H9 (cell line): ENCODE data around the gene NCOA6. TPM values are rescaled to one million over a fixed set of nuclear protein-coding genes. Genes with fewer than 3 reads are reported as not detected.

Source experiments
- DNase-seq: peaks from one replicate; pipeline ENCODE4 v3.0.0-alpha.2; 2017
- H2AFZ ChIP-seq: one replicate; pipeline ENCODE4 v1.6.1; 2013; ENCODE audit warnings: mild to moderate bottlenecking, low read length, control low read depth, moderate library complexity
- H2AK5ac ChIP-seq: 2 replicates; pipeline ENCODE4 v1.6.1; 2013; ENCODE audit warnings: low read length, control low read depth, mixed read lengths; ENCODE audit not compliant: insufficient read length
- H2BK120ac ChIP-seq: one replicate; pipeline ENCODE4 v1.6.1; 2013; ENCODE audit warnings: low read depth, mild to moderate bottlenecking, low read length, control low read depth, inconsistent platforms; ENCODE audit not compliant: poor library complexity, severe bottlenecking
- H2BK12ac ChIP-seq: 2 replicates; pipeline ENCODE4 v1.6.1; 2013; ENCODE audit warnings: low read length, control low read depth, mixed read lengths, low read depth; ENCODE audit not compliant: insufficient read length
- H2BK15ac ChIP-seq: 2 replicates; pipeline ENCODE4 v1.6.1; 2013; ENCODE audit warnings: low read depth, low read length, control low read depth
- H2BK20ac ChIP-seq: one replicate; pipeline ENCODE4 v1.6.1; 2013; ENCODE audit warnings: low read depth, mild to moderate bottlenecking, low read length, control low read depth, inconsistent platforms; ENCODE audit not compliant: poor library complexity, severe bottlenecking
- H2BK5ac ChIP-seq: 2 replicates; pipeline ENCODE4 v1.6.1; 2013; ENCODE audit warnings: low read length, control low read depth, mixed read lengths; ENCODE audit not compliant: insufficient read length
- H3K14ac ChIP-seq: 2 replicates; pipeline ENCODE4 v1.6.1; 2013; ENCODE audit warnings: low read length, control low read depth; ENCODE audit not compliant: insufficient read depth
- H3K18ac ChIP-seq: 2 replicates; pipeline ENCODE4 v1.6.1; 2013; ENCODE audit warnings: low read depth, mild to moderate bottlenecking, mixed read lengths, low read length, control low read depth; ENCODE audit not compliant: insufficient read length
- H3K23ac ChIP-seq: 2 replicates; pipeline ENCODE4 v1.6.1; 2013; ENCODE audit warnings: low read length, control low read depth, mixed read lengths, low read depth; ENCODE audit not compliant: insufficient read length
- H3K23me2 ChIP-seq: 2 replicates; pipeline ENCODE4 v1.6.1; 2013; ENCODE audit warnings: low read depth, mild to moderate bottlenecking, mixed read lengths, low read length, control low read depth; ENCODE audit not compliant: insufficient read length, poor library complexity, severe bottlenecking
- H3K27ac ChIP-seq: 2 replicates; pipeline ENCODE4 v1.5.1; 2013; ENCODE audit warnings: low read length, control low read depth, mixed read lengths, low read depth; ENCODE audit not compliant: insufficient read length
- H3K27me3 ChIP-seq: 2 replicates; pipeline ENCODE4 v1.6.1; 2013; ENCODE audit warnings: low read length, control low read depth, inconsistent platforms; ENCODE audit not compliant: insufficient read depth
- H3K4ac ChIP-seq: 2 replicates; pipeline ENCODE4 v1.6.1; 2013; ENCODE audit warnings: low read depth, mild to moderate bottlenecking, control low read depth, inconsistent platforms, low read length, moderate library complexity
- H3K4me1 ChIP-seq: 2 replicates; pipeline ENCODE4 v1.6.1; 2013; ENCODE audit warnings: low read length, control low read depth, inconsistent platforms; ENCODE audit not compliant: insufficient read depth
- H3K4me2 ChIP-seq: 2 replicates; pipeline ENCODE4 v1.6.1; 2013; ENCODE audit warnings: low read length, control low read depth, mixed read lengths; ENCODE audit not compliant: insufficient read length, insufficient read depth
- H3K56ac ChIP-seq: 2 replicates; pipeline ENCODE4 v1.6.1; 2013; ENCODE audit warnings: low read depth, mild to moderate bottlenecking, mixed read lengths, low read length, control low read depth; ENCODE audit not compliant: insufficient read length
- H3K79me1 ChIP-seq: 2 replicates; pipeline ENCODE4 v1.6.1; 2013; ENCODE audit warnings: low read depth, mild to moderate bottlenecking, moderate library complexity, low read length, control low read depth, inconsistent platforms; ENCODE audit not compliant: insufficient read depth, poor library complexity, severe bottlenecking
- H3K79me2 ChIP-seq: 2 replicates; pipeline ENCODE4 v1.6.1; 2013; ENCODE audit warnings: low read length, control low read depth, inconsistent platforms; ENCODE audit not compliant: insufficient read depth
- H3K9ac ChIP-seq: 2 replicates; pipeline ENCODE4 v1.6.1; 2013; ENCODE audit warnings: low read length, control low read depth, mixed read lengths; ENCODE audit not compliant: insufficient read length; ENCODE audit errors: extremely low read depth
- H3K9me3 ChIP-seq: one replicate; pipeline ENCODE4 v1.6.1; 2013; ENCODE audit warnings: low read depth, low read length, inconsistent platforms; ENCODE audit not compliant: control insufficient read depth
- H3T11ph ChIP-seq: one replicate; pipeline ENCODE4 v1.6.1; 2013; ENCODE audit warnings: mild to moderate bottlenecking, low read length, control low read depth, inconsistent platforms
- H4K20me1 ChIP-seq: one replicate; pipeline ENCODE4 v1.6.1; 2013; ENCODE audit not compliant: control insufficient read depth, insufficient read length, insufficient read depth
- H4K5ac ChIP-seq: 2 replicates; pipeline ENCODE4 v1.6.1; 2013; ENCODE audit warnings: low read depth, mild to moderate bottlenecking, mixed read lengths, low read length, control low read depth; ENCODE audit not compliant: insufficient read length
- H4K8ac ChIP-seq: replicated peaks from 2 replicates; pipeline ENCODE4 v1.6.1; 2013; ENCODE audit warnings: low read length, control low read depth, mixed read lengths, low read depth; ENCODE audit not compliant: insufficient read length
- H4K91ac ChIP-seq: 2 replicates; pipeline ENCODE4 v1.6.1; 2013; ENCODE audit warnings: low read depth, mild to moderate bottlenecking, moderate library complexity, mixed read lengths, low read length, control low read depth; ENCODE audit not compliant: insufficient read length
- H3K27ac Mint-ChIP-seq, 3 experiments: 2 replicates in 2 of 3; 3 replicates in 1 of 3; pipeline ENCODE4 v1.8.0; 2020 to 2021; ENCODE audit warnings: mixed read lengths in 3 of 3, mild to moderate bottlenecking in 1 of 3, moderate library complexity in 1 of 3
- H3K27me3 Mint-ChIP-seq: 2 replicates; pipeline ENCODE4 v1.8.0; 2021; ENCODE audit warnings: low read depth, mild to moderate bottlenecking, moderate library complexity, mixed read lengths
- H3K36me3 Mint-ChIP-seq, 3 experiments: 2 replicates in 2 of 3; 3 replicates in 1 of 3; pipeline ENCODE4 v1.8.0; 2020 to 2021; ENCODE audit warnings: low read depth in 3 of 3, mixed read lengths in 3 of 3; ENCODE audit not compliant: insufficient read depth in 1 of 3
- H3K4me1 Mint-ChIP-seq, 2 experiments: 2 replicates each; pipeline ENCODE4 v1.8.0; 2020; ENCODE audit warnings: mixed read lengths in 2 of 2
- H3K4me3 Mint-ChIP-seq, 2 experiments: 2 replicates in 1 of 2; 3 replicates in 1 of 2; pipeline ENCODE4 v1.8.0; 2020 to 2021; ENCODE audit warnings: mild to moderate bottlenecking in 2 of 2, mixed read lengths in 2 of 2, moderate library complexity in 1 of 2
- H3K9me3 Mint-ChIP-seq, 2 experiments: 2 replicates in 1 of 2; 3 replicates in 1 of 2; pipeline ENCODE4 v1.8.0; 2020; ENCODE audit warnings: mild to moderate bottlenecking in 2 of 2, mixed read lengths in 2 of 2, moderate library complexity in 1 of 2
- WGBS: extraction: QIAGEN DNeasy Blood & Tissue Kit; methylation state at CpG from one replicate; pipeline ENCODE4 v1.1.7; 2013; ENCODE audit warnings: missing lambda C conversion rate, low lambda C conversion rate, mixed read lengths; ENCODE audit not compliant: insufficient read length; ENCODE audit errors: extremely low coverage; 5-methylcytosine and 5-hydroxymethylcytosine counted together
- total RNA-seq: library from RNA; stranded (reverse); gene quantifications from 2 replicates; pipeline ENCODE4 v1.2.1, GENCODE V29; 2021
- TF ChIP-seq, protein P1 (sequence below): fragments of 200-600 bp; sonication (generic); conservative IDR thresholded peaks from 3 replicates; pipeline ENCODE4 v1.8.0; 2021; ENCODE audit warnings: antibody characterized with exemption, mild to moderate bottlenecking

NCOA6 gene
- total RNA-seq, 1 experiment from 2014 or later: 23.9 TPM

DNA sequence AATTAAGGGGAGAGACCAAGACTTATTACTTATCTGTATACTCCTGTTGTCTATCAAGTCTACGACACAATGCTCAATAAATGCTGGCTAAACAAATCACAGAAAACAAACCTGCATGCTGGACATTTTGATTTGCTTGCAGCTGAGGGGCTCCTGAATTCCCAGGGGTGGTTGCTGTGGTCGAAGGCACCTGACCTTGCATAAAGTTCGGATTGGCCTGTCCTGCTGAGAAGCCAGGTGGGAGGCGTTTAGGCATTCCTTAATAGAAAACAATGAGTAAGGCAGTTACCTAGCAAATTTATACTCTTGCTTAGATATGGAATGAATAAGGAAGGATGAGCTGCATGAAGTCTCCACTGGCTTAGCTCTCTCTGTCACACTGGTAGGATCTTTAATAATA lies 70.8 kb downstream of the NCOA6 start:
- no peaks in the 10 kb centered on the region for H3K23me2 ChIP-seq
- H2BK20ac ChIP-seq: no peak overlapping the region
- H3K36me3 Mint-ChIP-seq: peaks cover 2 to 55% (median 35%) of the 10 kb centered on the region in 3 experiments; a peak in 5 of 7 replicates
- WGBS: no CpG with 5 or more reads among the region's 4 CpGs
- no peak overlapping the region for H3K18ac ChIP-seq
- no peak overlapping the region for H3K4me3 Mint-ChIP-seq
- no peak overlapping the region for H3K4ac ChIP-seq
- no peaks in the 10 kb centered on the region for H3K9me3 Mint-ChIP-seq
- no peak overlapping the region for H4K91ac ChIP-seq
- H3K4me1 ChIP-seq: no peaks in the 10 kb centered on the region
- TF ChIP-seq, protein P1, sequence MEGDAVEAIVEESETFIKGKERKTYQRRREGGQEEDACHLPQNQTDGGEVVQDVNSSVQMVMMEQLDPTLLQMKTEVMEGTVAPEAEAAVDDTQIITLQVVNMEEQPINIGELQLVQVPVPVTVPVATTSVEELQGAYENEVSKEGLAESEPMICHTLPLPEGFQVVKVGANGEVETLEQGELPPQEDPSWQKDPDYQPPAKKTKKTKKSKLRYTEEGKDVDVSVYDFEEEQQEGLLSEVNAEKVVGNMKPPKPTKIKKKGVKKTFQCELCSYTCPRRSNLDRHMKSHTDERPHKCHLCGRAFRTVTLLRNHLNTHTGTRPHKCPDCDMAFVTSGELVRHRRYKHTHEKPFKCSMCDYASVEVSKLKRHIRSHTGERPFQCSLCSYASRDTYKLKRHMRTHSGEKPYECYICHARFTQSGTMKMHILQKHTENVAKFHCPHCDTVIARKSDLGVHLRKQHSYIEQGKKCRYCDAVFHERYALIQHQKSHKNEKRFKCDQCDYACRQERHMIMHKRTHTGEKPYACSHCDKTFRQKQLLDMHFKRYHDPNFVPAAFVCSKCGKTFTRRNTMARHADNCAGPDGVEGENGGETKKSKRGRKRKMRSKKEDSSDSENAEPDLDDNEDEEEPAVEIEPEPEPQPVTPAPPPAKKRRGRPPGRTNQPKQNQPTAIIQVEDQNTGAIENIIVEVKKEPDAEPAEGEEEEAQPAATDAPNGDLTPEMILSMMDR: no peak
- no peaks in the 10 kb centered on the region for H3K79me2 ChIP-seq
- H3K27ac Mint-ChIP-seq: peak overlapping the region in 2 of 3 experiments; percentile 9 to 75; a peak in 4 of 7 replicates
- H3K27ac ChIP-seq: no peak overlapping the region
- no peak overlapping the region for H3K56ac ChIP-seq
- H3K27me3 Mint-ChIP-seq: no peaks in the 10 kb centered on the region
- H2BK5ac ChIP-seq: no peak overlapping the region
- no peak overlapping the region for H2BK15ac ChIP-seq
- H3K9me3 ChIP-seq: no peaks in the 10 kb centered on the region
- DNase-seq: no peak
- no peaks in the 10 kb centered on the region for H3K27me3 ChIP-seq
- H3T11ph ChIP-seq: no peak overlapping the region
- no peak overlapping the region for H3K4me2 ChIP-seq
- no peak overlapping the region for H4K8ac ChIP-seq
- H2AK5ac ChIP-seq: no peak overlapping the region
- no peak overlapping the region for H3K14ac ChIP-seq
- H3K79me1 ChIP-seq: no peaks in the 10 kb centered on the region
- peaks cover 0 to 15% of the 10 kb centered on the region in 2 experiments; a peak in 3 of 4 replicates for H3K4me1 Mint-ChIP-seq
- H4K20me1 ChIP-seq: no peaks in the 10 kb centered on the region
- no peak overlapping the region for H2BK120ac ChIP-seq
- no peak overlapping the region for H2BK12ac ChIP-seq
- no peak overlapping the region for H3K23ac ChIP-seq
- no peak overlapping the region for H4K5ac ChIP-seq
- H2AFZ ChIP-seq: no peak overlapping the region
- no peak overlapping the region for H3K9ac ChIP-seq
